ENCODE results near the gene CES5A.
A peak's percentile ranks its signal among the peaks of the same experiment; 100 is the strongest.
"Not testable (repeated sequence)": the region's sequence is repeated elsewhere in the genome, so short reads cannot be mapped to it uniquely, and the experiment has no call there.

CES5A gene

DNA sequence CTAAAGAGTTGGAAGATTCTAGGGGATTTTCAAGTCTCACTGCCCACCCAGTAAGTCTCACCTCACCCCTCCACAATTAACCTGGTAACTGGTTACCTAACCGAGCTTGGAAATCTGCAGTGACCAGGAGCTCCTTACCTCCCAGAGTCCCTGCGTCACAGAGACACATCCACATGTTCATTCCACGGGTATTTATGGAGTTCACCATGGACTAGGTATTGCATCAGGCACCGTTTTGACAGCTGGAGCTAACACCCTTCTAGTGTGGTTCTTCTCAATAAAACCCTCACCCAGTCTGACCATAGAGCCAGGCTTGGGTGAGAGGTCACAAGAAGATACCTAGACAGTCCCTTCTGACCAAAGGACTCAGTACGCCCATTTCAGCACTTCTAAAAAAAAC, 2.1 kb downstream of the CES5A start:
- no peak for DNase-seq (ENCODE audit: low spot score)

DNA sequence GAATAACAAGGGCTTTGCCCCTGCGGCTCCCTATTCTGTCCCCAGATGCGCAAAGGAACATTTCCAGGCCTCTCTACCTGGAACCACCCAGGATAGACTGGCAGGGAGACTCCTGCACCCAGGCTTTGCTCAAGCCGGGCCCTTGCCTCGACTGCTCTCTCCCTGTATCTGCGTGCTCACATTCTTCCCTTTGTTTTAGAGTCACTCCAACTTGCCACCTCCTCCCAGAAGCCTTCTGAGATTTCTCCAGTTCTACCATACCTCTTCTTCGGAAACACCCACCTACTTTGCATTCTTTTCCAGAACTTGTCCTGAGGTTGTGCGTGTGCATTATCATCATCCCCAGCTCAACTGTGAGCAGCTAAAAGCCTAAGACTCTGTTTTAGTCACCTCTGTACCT, 3.0 kb downstream of the CES5A start:
- DNase-seq (ENCODE audit: low spot score) = no peak

DNA sequence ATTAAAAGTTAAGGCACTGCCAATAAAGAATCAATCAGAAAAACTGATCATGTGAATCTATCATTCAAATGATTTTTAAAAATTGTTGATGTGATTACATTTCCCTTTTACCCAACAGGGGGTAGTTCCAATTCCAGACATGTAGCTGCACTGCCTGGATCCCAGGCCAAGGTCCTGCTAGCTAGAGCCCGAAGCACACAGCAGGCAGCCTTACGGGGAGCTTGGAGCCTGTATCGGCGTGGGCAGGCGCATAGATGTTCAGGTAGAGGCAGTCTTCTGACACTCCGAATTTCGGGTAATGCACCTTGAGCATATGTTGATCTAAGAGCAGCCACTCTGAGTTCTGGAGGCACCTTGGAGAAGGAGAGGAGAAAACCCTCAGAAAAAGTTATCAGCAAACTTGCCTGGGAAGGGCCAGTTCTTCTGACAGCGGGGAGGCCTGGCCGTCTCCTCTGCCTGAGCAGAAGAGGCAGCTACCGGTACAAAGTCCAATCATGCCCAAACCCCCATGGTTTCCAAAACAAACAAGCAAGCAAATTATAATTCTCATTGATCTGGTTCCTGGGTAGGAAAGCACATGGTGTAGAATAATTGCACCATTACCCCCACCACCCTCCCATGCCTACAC, 3.6 kb downstream of the CES5A start:
- no peak for DNase-seq (ENCODE audit: low spot score)

DNA sequence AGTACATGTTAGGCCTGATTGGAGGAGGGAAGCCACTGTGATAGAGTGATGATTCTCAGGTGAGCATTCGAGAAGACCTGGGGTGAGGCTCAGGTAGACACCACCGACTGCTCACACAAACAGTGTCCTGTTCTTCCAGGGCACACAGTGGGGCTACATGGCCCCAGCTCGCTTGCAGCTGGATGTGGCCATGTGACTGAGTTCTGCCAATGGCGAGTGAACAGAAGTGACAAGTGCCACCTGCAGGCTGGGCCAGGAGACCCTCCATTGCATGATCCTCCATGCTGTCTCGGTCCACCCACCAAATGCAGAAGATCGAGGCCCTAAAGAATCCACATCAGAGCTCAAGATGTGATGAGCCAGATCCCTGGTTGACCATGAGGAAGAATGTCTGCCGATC, 6.2 kb downstream of the CES5A start:
- DNase-seq (ENCODE audit: low spot score) = no peak

DNA sequence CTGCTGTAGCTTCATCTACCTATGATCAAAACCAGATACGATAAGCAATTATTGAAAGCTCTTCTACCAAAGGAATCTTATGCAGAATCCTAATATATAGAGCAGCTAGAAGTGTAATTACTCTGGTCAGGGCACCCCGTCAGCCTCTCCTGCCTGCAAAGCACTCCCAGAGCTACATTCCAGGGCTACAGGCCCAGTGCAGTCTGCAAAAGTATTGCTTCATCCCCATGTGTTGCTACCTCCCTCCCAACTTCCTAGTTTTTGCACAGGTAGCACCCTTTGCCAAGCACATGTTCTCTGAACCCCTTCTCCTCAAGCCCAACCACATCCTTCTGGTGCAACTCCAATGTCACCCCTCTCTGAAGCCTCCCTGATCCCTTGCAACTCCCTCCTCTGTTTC, 7.0 kb downstream of the CES5A start:
- DNase-seq (ENCODE audit: low spot score) = no peak

DNA sequence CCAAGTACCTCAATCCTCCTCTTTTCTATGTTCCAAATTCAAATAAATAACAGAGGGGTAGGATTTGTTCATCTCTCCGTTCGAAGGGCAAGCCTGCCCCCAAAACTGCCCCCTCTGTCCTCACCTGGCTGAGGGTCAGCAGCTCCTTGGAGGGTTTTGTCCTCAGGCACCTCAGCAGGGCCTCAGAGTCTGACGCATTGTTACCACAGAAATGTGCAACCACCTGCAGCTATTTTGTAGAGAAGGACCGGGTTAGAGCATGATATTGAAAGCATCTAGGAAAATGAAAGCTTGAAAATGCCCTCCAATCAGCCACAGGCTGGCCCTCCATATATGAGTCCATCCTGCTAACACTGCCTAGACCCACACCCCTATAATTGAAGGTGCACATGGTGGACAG, 13.9 kb downstream of the CES5A start:
- no peak for DNase-seq (ENCODE audit: low spot score)

DNA sequence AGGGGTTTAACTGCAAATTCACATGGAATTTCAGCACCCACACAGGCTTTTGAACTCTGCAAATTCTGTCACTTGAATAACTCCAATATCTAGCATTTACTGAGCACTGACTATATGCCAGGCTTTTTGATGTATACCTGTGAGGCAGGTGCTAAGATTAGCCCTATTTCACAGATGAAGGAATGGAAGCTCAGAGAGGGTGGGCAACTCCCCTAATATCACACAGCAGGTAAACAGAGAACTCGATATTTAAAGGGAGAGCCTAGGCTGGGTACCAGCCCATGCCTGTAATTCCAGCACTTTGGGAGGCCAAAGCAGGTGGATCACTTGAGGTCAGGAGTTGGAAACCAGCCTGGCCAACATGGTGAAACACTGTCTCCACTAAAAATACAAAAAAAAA, 17.5 kb downstream of the CES5A start:
- not testable (repeated sequence) for DNase-seq (ENCODE audit: low spot score)

DNA sequence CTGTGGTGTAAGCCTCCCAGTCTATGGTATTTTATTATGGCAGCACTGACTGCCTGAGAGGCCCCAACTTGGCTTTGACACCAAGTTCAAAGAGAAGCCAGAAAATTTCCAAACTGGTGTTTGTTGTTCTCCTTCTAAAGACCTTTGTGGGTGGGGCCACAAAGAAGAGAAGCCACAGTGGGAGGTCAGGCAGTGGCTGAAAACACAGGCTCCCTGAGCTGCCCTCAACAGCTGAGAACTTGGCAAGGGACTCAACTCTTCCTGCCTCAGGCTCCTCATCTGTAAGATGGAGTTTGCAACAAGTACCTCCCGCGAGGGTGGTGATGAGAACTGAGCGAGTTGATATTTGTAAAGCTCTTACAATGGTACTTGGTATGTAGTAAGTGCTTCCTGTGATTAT, 18.2 kb downstream of the CES5A start:
- DNase-seq (ENCODE audit: low spot score) = no peak

DNA sequence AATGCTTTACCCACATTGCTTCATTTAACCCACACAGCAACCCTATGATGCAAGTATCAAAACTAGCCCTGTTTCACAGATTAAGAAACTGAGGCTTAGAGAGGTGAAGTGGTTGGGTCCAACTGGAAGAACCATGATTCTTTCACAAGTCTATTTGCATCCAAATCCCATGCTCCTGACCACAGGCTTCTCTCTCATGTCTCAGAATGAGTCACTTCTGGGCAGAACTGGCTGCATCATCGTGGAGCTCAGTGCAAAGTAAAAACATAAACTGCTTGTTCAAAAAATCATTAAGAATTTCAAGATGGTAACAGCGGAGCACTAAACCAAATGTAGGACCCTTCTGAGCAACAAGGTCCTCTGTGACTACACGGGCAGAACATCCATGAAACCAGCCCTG, 22.1 kb downstream of the CES5A start:
- no peak for DNase-seq (ENCODE audit: low spot score)

DNA sequence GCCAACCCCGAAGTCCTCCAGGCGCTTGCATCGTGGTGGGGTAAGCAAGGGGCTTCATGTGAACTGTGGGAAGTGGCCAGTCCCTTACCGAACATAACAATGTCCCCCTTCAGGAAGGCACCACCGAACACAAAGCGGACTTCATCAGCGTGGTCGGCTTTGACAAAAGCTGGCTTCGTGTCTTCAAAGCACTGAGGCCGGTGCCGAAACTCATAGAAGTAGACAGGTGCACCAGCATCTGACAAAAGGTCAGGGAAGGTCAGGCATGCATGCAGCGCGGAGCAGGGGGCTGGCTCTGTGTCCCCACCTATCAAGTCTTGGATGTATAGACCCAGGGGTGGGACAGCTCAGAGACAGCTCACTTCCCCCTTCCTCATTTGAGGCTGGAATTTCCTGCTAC, 25.6 kb downstream of the CES5A start:
- DNase-seq (ENCODE audit: low spot score) = no peak

DNA sequence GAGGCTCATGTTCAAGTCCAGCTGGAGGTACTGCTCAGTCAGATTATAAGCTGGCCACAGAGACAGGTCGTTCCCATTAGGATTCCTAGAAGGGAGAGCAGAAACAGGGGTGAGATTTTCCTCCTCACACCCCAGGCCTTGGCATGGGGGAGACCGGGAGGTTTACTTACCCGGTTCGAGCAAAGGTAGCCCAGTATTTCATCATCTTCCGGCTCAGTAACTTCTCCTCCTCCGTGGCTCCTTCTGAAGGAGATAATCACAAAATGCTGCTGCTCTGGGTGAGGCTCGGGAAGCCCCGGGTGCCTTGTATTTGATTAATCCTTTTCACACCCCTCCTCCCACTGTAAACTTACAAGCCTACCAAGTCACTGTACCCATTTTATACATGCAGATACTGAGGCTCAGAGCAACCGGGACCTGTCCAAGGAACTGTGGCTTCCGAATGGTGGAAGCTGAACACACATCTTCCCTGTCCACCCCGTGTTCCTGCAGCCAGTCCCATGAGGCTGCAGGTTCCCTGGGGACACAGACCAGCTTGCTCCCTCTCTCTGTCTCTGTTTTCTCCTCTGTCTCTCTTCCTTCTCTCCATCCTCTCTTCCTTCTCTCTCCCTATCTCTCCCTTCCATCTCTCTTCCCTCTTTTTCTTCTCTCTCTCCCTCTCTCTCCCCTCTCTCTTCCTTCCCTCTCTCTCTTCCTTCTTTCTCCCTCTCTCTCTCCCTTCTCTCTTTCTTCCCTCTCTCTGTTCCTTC, 28.4 kb downstream of the CES5A start:
- DNase-seq (ENCODE audit: low spot score) = no peak

DNA sequence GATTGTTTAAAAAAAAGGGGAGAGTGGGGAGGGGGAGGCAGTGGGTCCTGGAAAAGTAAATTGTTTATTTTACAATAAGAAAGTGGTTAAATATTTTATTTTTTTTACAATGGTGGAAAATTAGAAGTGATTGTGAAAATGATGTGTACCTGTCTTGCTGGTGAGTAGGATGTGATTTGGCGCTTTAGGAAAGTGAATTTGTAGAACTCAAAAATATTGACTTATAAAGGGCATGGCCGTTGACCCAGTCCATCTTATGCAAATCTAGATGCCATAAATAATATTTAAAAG, 32.1 kb downstream of the CES5A start:
- no peak for DNase-seq (ENCODE audit: low spot score)

DNA sequence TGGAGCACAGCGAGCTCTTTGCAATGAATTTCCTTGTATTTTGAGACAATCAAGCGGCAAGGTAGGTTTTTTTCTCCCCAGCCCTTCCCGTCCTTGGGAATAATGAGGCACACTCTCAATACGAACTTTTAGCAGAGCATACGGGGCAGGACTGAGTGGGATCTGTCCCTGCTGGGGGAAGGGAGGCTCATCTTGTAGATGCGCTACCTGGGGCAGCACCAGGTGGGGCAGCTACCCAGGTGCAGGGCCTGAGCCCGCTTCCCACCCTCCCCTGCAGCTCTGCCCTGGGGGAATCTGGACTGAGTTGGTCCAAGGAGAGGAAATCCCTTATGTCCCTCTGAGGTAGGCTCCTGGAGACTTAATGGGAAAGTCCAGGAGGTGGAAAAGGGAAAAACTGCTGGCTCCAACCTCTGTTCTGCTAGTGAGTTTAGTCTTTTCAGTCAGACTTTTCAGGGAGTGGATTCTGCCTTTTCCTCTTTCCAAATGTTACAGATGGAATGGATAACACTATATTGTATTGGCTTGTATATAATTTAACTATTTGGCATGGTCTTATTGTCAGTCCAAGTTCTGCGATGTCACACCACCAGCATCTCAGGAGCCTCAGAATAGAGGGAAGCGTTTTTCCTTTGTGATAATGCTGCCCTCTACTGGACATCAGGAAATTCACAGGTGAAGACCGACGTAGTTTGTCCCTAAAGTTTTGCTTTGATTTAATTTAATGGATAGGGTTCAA, 32.6 kb downstream of the CES5A start:
- peak; percentile 58 for DNase-seq (ENCODE audit: low spot score)

DNA sequence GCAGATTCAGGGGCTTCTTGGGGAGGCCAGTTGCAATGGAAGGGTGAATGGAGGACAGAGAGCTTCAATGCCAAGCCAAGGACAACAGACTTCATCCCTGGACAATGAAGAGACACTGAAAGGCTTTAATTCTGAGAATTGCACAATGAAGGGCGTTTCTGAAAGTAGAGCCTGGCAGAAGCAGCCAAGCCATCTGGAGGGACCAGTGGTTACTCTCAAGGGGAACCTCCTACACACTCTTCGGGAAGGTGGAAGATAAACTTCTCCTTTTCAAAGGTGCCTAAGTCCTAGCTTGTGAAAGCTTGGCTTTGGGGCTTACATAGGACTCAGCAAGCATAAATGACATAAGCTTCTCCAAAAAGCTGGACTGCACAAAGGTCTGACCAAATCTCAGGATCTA, 36.1 kb downstream of the CES5A start:
- DNase-seq (ENCODE audit: low spot score) = no peak

DNA sequence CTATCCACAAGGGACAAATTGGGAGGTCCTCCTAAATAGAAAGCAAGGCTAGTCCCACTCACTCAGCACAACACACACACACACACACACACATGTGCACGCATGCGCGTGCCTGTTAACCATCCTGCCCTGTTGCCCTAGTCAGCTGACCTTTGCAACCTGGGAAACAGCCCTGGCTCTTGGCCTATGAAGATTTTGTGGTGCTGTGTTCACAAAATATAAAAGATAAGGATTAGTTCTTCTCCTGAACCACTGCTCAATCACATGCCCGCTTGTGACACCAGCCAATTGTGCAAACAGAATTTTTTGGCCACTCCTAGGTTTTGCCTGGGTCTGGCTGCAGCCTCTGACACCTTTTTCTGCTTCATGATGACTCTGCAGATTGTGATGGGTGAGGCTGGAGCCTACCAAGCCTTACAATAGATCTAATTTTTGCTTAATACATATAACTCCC, 39.0 kb downstream of the CES5A start:
- DNase-seq (ENCODE audit: low spot score) = no peak

DNA sequence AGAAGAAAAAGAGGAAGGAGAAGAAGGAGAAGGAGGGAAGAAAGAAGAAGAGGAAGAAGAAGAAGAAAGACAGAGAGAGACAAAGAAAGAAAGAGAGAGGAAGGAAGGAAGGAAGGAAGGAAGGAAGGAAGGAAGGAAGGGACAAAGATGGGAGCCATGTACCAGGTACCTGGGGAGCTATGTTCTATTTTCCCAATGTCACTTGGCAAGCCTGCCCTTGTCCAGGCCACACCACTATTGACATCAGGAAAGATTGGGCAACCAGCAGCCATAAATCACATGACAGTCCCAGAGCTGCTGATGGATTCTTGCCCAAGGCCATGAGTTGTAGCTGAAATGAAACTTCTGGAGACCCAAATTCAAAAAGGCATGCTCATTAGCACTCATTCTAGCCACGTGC, 39.6 kb downstream of the CES5A start:
- no peak for DNase-seq (ENCODE audit: low spot score)

DNA sequence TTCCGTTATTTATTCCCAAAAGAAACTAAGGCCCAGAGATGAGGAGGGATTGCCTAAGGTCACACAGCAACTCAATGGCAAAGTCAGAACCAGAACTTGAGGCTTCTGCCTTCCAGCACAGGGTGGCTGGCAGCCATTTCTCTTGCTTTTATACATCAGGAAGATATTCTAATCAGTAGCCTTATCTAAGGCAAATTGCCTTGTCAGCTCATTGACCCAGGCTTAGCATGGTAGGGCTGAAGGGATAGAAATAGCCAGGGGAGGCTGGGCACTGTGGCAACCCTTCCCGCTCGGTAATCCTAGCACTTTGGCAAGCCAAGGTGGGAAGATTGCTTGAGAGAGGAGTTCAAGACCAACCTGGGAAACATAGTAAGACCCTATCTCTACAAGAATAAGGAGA, 40.0 kb downstream of the CES5A start:
- DNase-seq (ENCODE audit: low spot score) = not testable (repeated sequence)

DNA sequence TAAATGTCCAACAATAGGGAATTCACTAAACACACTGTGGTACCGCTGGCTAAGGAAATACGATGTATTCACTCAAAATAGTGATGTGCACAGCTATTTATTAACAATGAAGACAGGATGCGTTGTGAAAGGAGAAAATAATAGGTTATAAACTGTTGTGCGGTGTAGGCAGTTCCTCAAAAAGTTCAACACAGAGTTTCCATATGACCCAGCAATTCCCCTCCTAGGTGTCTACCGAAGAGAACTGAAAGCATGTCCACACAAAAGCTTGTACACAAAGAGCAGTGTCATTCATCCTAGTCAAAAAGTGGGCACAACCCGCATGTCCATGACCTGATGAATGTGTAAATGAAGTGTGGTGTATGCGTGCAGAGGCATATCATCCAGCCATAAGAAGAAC, 41.1 kb downstream of the CES5A start:
- no peak for DNase-seq (ENCODE audit: low spot score)

DNA sequence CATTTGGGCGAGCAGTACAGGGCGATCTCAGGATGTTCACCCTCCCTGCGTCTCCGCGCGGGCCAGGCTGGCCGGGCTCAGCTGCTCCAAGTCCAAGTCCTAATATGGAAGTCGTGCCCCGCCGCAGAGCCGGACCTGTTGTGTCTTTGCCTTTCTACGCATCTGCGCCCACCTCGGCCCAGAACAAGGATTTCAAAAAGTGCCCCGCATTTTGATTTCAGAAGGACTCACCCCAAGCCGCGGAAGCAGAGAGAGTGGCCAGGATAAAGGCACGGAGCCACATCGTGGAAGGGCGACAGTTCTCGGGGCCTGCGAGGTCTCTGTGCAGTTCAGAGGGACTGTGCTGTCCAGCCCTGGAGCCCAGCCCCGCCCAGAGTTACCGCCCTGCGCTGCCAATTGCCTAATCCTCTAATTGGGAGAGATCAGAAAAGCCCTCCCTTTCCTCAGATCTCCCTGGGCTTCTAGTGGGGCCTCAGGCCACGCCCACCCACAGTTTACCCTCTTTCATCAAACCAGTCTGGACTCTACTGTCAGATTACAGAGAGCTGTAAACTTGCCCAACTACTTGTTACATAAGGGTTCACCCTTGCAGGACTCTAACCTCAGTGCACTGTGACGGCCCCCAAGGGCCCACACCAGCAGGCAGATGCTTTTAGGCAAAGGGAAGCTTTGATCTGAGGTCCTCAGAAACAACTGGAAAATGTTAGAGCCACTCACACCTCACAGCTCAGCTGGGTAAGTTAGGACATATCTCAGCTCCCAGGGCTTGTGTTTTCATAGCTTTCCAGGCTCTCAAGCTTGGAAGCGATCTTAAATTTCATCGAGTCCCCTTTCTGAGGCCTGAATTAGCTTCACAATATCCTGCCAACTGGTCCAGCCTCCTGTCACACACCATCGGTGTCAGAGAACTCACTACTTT, 42.1 kb downstream of the CES5A start, which contains the start of gene CES1:
Gene CES1, minus strand, starts transcription at position 324 of the 919 bp plus-strand sequence. Its CDS starts 41 bp downstream, at position 283.
- no peak for DNase-seq (ENCODE audit: low spot score)

DNA sequence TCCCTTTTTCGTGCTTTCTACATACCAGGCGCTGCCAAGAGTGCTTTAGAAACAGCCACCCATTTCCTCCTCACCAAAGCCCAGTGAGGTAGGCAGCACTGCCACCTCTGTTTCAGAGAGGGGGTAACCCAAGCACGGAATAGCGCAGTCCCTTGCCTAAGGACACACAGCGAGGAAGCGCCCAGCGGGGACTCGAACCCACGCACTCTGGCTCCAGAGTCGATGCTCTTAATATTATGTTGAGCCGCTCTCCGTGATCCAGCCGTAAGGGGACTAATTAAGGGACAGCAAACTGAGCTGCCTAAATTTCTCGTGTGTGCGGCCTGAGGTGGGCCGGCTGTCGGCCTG, 42.8 kb downstream of the CES5A start:
- DNase-seq (ENCODE audit: low spot score) = no peak

DNA sequence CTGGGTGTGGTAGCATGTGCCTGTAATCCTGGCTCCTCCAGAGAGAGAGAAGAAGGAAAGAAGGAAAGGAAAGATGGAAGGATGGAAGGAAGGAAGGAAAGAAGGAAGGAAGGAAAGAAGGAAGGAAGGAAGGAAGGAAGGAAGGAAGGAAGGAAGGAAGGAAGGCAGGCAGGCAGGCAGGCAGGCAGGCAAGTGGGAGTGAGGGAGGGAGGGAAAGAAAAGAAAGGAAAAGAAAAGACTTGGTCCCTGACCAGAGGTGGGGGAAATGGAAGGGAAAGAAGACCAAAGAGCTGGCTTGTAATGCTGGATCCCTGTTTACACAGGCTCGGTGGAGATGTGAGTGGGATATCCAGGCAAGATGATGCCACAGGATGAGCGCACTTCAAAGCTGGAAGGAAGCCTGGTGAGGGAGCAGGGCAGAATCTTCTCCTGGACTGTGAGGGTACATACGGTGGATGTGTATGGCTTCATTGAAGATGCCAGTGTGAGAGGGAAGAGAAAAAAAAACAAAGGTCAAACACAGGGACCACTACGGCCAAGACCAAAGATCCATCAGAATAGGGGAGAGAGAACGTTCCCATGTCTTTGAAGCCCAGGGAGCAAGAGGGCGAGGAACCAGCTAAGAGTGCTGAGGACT, 44.4 kb downstream of the CES5A start:
- no peak for DNase-seq (ENCODE audit: low spot score)

DNA sequence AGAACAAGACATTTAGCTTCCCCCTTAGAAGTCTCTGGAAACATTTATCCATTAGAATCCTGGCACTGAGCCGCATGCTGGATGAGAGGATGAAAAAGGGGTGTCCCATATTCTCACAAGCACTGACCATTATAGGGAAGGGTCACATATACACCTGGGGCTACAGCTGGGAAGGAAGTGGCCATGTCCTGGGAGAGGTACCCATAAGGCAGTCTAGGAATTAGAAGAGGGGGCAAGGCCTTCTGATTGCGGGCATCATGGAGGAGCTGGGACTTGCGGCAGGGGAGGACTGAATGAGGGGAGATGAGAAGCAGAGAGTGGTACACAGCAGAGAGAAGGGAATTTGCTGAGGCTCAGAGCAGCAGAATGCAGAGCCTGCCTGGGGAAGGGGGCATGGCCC, 45.9 kb downstream of the CES5A start:
- DNase-seq (ENCODE audit: low spot score) = not testable (repeated sequence)
